Lower lobe of right lung (tissue), 2 donors: ENCODE measurements around the gene VAT1L. TPM values are rescaled to one million over a fixed set of nuclear protein-coding genes. Genes with fewer than 3 reads are reported as not detected.

Experiments
- ATAC-seq, 2 donors: fragments of 200-7000 bp; cut with Tn5 transposase; one replicate each; pipeline ENCODE4 v1.9.1; 2020 to 2022; ENCODE audit warnings: mild to moderate bottlenecking in 2 of 2, moderate library complexity in 2 of 2
- DNase-seq: peaks from one replicate; pipeline ENCODE4 v3.0.0-alpha.2; 2020
- H3K27ac ChIP-seq: fragments of 200-600 bp; one replicate; pipeline ENCODE4 v1.8.0; 2022
- H3K27me3 ChIP-seq: fragments of 200-600 bp; one replicate; pipeline ENCODE4 v1.8.0; 2022; ENCODE audit warnings: low read depth
- H3K36me3 ChIP-seq: fragments of 200-600 bp; one replicate; pipeline ENCODE4 v1.8.0; 2022; ENCODE audit warnings: mild to moderate bottlenecking
- H3K4me1 ChIP-seq: fragments of 200-600 bp; one replicate; pipeline ENCODE4 v1.8.0; 2022
- H3K4me3 ChIP-seq: fragments of 200-600 bp; one replicate; pipeline ENCODE4 v1.8.0; 2022; ENCODE audit warnings: mild to moderate bottlenecking
- H3K9me3 ChIP-seq: fragments of 200-600 bp; one replicate; pipeline ENCODE4 v1.8.0; 2022
- CTCF ChIP-seq: fragments of 200-600 bp; IDR thresholded peaks from one replicate; pipeline ENCODE4 v1.8.0; 2022; ENCODE audit warnings: antibody characterized with exemption, mild to moderate bottlenecking
- intact Hi-C: fragments of 100-400 bp; cut with DNase I; formaldehyde crosslinking; loops from one replicate; pipeline ENCODE4 v1.11.0; 2022
- total RNA-seq: library from RNA; stranded (reverse); fragmentation: NEBNext Ultra II Directional; extraction: Animal tissue kit (Norgen Biotek cat#: 25700); gene quantifications from one replicate; pipeline ENCODE4 v1.2.1, GENCODE V29; 2021
- donor health status: DM: no; HTN: yes; CAD: no; lungs with severe emphysema.

The VAT1L gene
- total RNA-seq, 1 donor from 2014 or later: 0.38 TPM

GRCh38 chr16:77937473-77938149, 149.2 kb downstream of the VAT1L start:
- no peaks in the 10 kb centered on the region for H3K4me1 ChIP-seq
- H3K27me3 ChIP-seq: no peaks in the 10 kb centered on the region
- peak; percentile 47 to 65 for ATAC-seq
- no peak overlapping the region for H3K4me3 ChIP-seq
- no peak for TF ChIP-seq CTCF
- H3K36me3 ChIP-seq: no peaks in the 10 kb centered on the region
- no peak for DNase-seq
- no peaks in the 10 kb centered on the region for H3K9me3 ChIP-seq
- intact Hi-C loops: no loop called here
- no peak overlapping the region for H3K27ac ChIP-seq

- intact Hi-C loops: no loop called here
- H3K36me3 ChIP-seq: no peaks in the 10 kb centered on the region
- H3K27ac ChIP-seq: no peak overlapping the region
- no peak for TF ChIP-seq CTCF
- DNase-seq: no peak
- no peak for ATAC-seq
- no peak overlapping the region for H3K4me3 ChIP-seq
- no peaks in the 10 kb centered on the region for H3K9me3 ChIP-seq
- no peaks in the 10 kb centered on the region for H3K27me3 ChIP-seq
- no peaks in the 10 kb centered on the region for H3K4me1 ChIP-seq
Observed at GRCh38 chr16:77938913-77939312, 150.5 kb downstream of the VAT1L start.

- TF ChIP-seq CTCF: no peak
- H3K4me3 ChIP-seq: no peak overlapping the region
- H3K27me3 ChIP-seq: no peaks in the 10 kb centered on the region
- H3K9me3 ChIP-seq: no peaks in the 10 kb centered on the region
- intact Hi-C loops: no loop called here
- no peaks in the 10 kb centered on the region for H3K4me1 ChIP-seq
- DNase-seq: no peak
- H3K36me3 ChIP-seq: no peaks in the 10 kb centered on the region
- no peak overlapping the region for H3K27ac ChIP-seq
- no peak for ATAC-seq
Observed at GRCh38 chr16:77939968-77940367, 151.6 kb downstream of the VAT1L start.

GRCh38 chr16:77943801-77944200, 155.4 kb downstream of the VAT1L start:
- H3K27ac ChIP-seq: no peak overlapping the region
- peaks cover 8% of the 10 kb centered on the region for H3K27me3 ChIP-seq
- intact Hi-C loops: no loop called here
- no peaks in the 10 kb centered on the region for H3K9me3 ChIP-seq
- DNase-seq (no peak), ATAC-seq (no peak)
- no peak overlapping the region for H3K4me3 ChIP-seq
- no peak for TF ChIP-seq CTCF
- H3K4me1 ChIP-seq: no peaks in the 10 kb centered on the region
- H3K36me3 ChIP-seq: no peaks in the 10 kb centered on the region

GRCh38 chr16:77944631-77945030, 156.3 kb downstream of the VAT1L start:
- no peak for DNase-seq
- Histone ChIP-seq H3K27ac (no peak overlapping the region), H3K36me3 (no peaks in the 10 kb centered on the region), H3K9me3 (no peaks in the 10 kb centered on the region), H3K4me3 (no peak overlapping the region), H3K4me1 (no peaks in the 10 kb centered on the region), H3K27me3 (peaks cover 8% of the 10 kb centered on the region)
- ATAC-seq: no peak
- intact Hi-C loops: no loop called here
- TF ChIP-seq CTCF: no peak
